Coronary artery (tissue), 2 donors: ENCODE measurements around the gene MPND.

Experiments used
- DNase-seq: peaks from one replicate; pipeline ENCODE4 v3.0.0-alpha.2; 2017; ENCODE audit warnings: low spot score
- H3K27ac ChIP-seq, 2 donors: fragments of 200-600 bp; sonication (generic); one replicate each; pipeline ENCODE4 v1.5.1; 2016 to 2019
- H3K4me3 ChIP-seq: fragments of 200-600 bp; sonication (generic); 2 replicates; pipeline ENCODE4 v1.5.1; 2016; ENCODE audit warnings: mild to moderate bottlenecking, moderate library complexity
- TF ChIP-seq, protein P1 (sequence below): fragments of 200-600 bp; sonication (generic); IDR thresholded peaks from one replicate; pipeline ENCODE4 v1.5.1; 2019; ENCODE audit warnings: antibody characterized with exemption

MPND gene

DNA sequence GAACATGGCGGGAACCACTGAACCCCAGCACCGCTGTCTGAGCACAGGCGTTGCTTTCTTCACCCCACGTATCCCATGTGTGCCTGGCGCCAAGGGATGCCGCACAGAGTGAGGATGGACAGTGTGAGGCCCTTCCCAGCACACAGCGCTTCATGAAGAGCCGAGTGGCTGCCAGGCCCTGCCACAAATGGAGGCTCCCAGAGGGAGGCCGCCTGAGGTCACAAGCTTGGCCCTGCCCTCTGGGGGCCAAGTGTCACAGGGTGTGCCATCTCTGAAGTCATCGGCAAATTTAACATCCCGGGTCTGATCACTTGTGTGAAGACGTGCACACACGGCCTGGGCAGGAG is 24.4 kb downstream of the MPND start:
- DNase-seq: no peak
- TF ChIP-seq, protein P1, sequence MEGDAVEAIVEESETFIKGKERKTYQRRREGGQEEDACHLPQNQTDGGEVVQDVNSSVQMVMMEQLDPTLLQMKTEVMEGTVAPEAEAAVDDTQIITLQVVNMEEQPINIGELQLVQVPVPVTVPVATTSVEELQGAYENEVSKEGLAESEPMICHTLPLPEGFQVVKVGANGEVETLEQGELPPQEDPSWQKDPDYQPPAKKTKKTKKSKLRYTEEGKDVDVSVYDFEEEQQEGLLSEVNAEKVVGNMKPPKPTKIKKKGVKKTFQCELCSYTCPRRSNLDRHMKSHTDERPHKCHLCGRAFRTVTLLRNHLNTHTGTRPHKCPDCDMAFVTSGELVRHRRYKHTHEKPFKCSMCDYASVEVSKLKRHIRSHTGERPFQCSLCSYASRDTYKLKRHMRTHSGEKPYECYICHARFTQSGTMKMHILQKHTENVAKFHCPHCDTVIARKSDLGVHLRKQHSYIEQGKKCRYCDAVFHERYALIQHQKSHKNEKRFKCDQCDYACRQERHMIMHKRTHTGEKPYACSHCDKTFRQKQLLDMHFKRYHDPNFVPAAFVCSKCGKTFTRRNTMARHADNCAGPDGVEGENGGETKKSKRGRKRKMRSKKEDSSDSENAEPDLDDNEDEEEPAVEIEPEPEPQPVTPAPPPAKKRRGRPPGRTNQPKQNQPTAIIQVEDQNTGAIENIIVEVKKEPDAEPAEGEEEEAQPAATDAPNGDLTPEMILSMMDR: no peak
- Histone ChIP-seq H3K27ac (peak overlapping the region in 1 of 2 donors; percentile 45), H3K4me3 (no peak overlapping the region)

GRCh38 chr19:4368128-4368820 is 24.9 kb downstream of the MPND start:
- Histone ChIP-seq H3K4me3 (no peak overlapping the region), H3K27ac (peak overlapping the region in 1 of 2 donors; percentile 45)
- TF ChIP-seq, protein P1: no peak
- DNase-seq: no peak

GRCh38 chr19:4369109-4369887 is 25.9 kb downstream of the MPND start:
- Histone ChIP-seq H3K27ac (peak overlapping the region in 1 of 2 donors; percentile 75), H3K4me3 (peak overlapping the region; percentile 56)
- TF ChIP-seq, protein P1: no peak
- no peak for DNase-seq

DNA sequence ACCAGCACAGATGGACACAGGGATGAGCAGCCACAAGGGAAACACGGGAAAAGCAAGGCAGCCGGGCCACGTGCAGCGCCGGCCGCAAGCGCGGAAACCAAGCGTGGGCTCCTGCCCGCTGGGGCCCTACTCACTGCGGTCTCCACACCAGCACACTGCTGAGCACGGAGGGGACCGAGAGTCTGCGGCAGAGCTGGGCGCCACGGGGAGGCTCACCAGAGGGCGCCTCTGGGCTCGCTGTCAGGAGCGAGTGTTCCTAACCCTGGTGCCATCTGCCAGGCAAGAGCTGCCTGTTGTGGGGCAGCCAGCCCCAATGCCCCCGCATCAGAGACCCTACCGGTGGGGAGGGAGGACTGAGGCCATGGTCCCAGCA is 26.5 kb downstream of the MPND start:
- TF ChIP-seq, protein P1: no peak
- Histone ChIP-seq H3K27ac (peak overlapping the region in 1 of 2 donors; percentile 7), H3K4me3 (peak overlapping the region; percentile 56)
- DNase-seq: no peak

DNA sequence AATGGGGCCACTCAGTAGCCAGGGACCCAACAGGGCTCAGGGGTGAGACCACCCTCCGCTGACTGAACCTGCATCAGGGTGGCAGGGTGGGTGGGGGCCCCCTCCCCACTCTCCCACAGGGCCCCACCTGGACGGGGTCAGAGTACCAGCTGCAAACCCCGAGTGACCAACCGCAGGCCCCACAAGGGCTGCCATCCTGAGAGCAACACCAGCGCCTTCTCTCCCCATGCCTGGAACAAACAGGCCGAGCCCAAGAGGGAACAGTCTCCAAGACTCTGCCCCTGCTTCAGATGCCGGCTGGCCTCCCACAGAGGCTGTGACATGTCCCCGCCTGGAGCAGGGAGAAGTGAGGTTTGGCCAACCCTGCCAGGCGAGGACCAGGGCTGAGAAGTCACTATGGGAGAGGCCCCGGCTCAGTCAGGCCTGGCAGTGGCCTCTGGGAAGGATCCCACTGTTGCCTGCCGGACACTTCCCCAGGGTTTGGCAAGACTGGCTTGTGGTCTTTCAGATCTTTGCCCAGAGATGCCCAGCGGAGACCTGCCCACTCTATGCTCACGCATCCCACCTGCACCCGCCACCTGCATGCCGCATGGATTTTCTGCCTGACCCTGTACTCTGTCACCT is 27.2 kb downstream of the MPND start:
- TF ChIP-seq, protein P1: no peak
- peak overlapping the region; percentile 56 for H3K4me3 ChIP-seq
- no peak for DNase-seq
- H3K27ac ChIP-seq: peak overlapping the region in 1 of 2 donors; percentile 7

- TF ChIP-seq, protein P1: no peak
- Histone ChIP-seq H3K27ac (peak overlapping the region in 1 of 2 donors; percentile 97), H3K4me3 (no peak overlapping the region)
- no peak for DNase-seq
Measured at GRCh38 chr19:4371247-4372164, 28.1 kb downstream of the MPND start.
